ENCODE measurements around the gene PRSS57.
A peak's percentile ranks its signal among the peaks of the same experiment; 100 is the strongest.
"Not testable (repeated sequence)": the region's sequence is repeated elsewhere in the genome, so short reads cannot be mapped to it uniquely, and the experiment has no call there.

The PRSS57 gene

GRCh38 chr19:666985-667573 lies 28.2 kb downstream of the PRSS57 start:
- not testable (repeated sequence) for DNase-seq

- peak; percentile 21 for DNase-seq
These were observed 30.3 kb downstream of the PRSS57 start for GRCh38 chr19:664913-665443.

- DNase-seq, result no peak
These were observed 31.6 kb downstream of the PRSS57 start for GRCh38 chr19:663682-664117.

GRCh38 chr19:662962-663681 lies 32.1 kb downstream of the PRSS57 start, which contains the start of gene RNF126:
Gene RNF126, minus strand, starts transcription at chr19:663214. Its CDS starts 93 bp downstream, at chr19:663121.
- DNase-seq, result peak; percentile 88

- DNase-seq, result peak; percentile 65
These were observed 32.9 kb downstream of the PRSS57 start for GRCh38 chr19:662207-662961.

- DNase-seq, result peak; percentile 28
These were observed 33.6 kb downstream of the PRSS57 start for GRCh38 chr19:661427-662196.

GRCh38 chr19:660793-661426 lies 34.3 kb downstream of the PRSS57 start:
- DNase-seq, result no peak

- no peak for DNase-seq
These were observed 36.1 kb downstream of the PRSS57 start for GRCh38 chr19:658916-659839.

- DNase-seq, result no peak
These were observed 37.0 kb downstream of the PRSS57 start for GRCh38 chr19:658059-658839.

- DNase-seq, result no peak
These were observed 37.6 kb downstream of the PRSS57 start for GRCh38 chr19:657611-658010.

- no peak for DNase-seq
These were observed 38.3 kb downstream of the PRSS57 start for GRCh38 chr19:656751-657559.

GRCh38 chr19:655691-656090 lies 39.6 kb downstream of the PRSS57 start:
- DNase-seq, result no peak

GRCh38 chr19:653425-653824 lies 41.8 kb downstream of the PRSS57 start:
- DNase-seq, result no peak

- no peak for DNase-seq
These were observed 42.5 kb downstream of the PRSS57 start for GRCh38 chr19:652467-653389.

- no peak for DNase-seq
These were observed 43.3 kb downstream of the PRSS57 start for GRCh38 chr19:651991-652390.

- no peak for DNase-seq
These were observed 44.0 kb downstream of the PRSS57 start for GRCh38 chr19:651114-651818.

- no peak for DNase-seq
These were observed 45.1 kb downstream of the PRSS57 start for GRCh38 chr19:650121-650520.

Measured in NK-92 treated with Interleukin-12 subunit alpha and Interleukin-12 subunit beta, amount 100 ng/mL, for 24 hours (cell line).